H54 (cell line): ENCODE results near the gene TMOD1.
A peak's percentile ranks its signal among the peaks of the same experiment; 100 is the strongest.
"Not testable (repeated sequence)": the region's sequence is repeated elsewhere in the genome, so short reads cannot be mapped to it uniquely, and the experiment has no call there.

Source experiments
- DNase-seq: peaks from one replicate; pipeline ENCODE4 v3.0.0; 2011; ENCODE audit warnings: low spot score, mixed read lengths; ENCODE audit not compliant: insufficient read length
- FAIRE-seq: peaks from 3 replicates; lab custom pipeline; 2011; peaks lifted over from hg19 to GRCh38; lab: Jason Lieb, UNC
- POLR2A ChIP-seq: IDR thresholded peaks from 2 replicates; pipeline ENCODE4 v1.6.1; 2011; ENCODE audit warnings: low read depth, mild to moderate bottlenecking, low read length

Gene TMOD1

DNA sequence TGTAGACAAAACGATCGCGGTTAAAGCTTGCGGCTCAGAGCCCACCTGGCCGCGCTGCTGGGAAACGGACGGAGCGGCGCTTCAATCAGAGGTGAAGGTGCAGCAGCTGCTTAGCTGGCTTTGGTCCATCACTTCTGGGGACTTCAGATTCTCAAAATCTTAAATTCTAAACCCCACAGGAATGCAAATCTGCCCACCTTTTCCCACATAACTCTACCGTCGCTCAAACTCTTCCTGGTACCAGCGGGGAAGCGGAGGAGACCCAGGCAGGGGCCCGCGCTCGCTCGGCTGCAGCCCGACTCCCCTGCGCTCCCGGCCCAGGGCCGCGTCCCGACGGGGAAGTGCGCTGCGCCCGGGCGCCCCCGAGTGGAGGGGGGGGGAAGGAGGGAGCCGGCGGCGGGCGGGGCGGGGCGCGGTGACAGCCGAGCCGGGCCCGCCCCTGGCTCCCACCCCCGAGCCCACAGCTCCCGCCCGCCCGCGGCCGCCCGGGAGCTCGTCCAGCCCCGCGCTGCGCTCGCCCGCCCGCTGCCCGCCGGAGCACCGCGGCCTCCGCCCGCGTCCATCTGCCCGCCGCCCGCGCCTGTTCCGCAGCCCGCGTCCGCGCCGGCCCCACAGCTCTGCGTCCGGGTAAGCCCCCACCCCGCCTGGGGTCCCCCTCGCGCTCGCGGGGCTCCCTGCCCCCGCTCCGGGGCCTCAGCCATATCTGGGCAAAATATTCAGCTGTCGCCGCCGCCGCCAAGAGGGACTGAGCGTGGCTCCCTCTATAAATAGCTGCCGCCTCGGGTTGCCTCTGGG lies at the start of gene TMOD1:
TSS of gene TMOD1 (plus strand) at position 490 of the 795 bp plus-strand sequence. CDS start 22,523 bp downstream, outside the sequence.
- FAIRE-seq (no peak), DNase-seq (peak; percentile 99)
- TF ChIP-seq POLR2A: no peak

DNA sequence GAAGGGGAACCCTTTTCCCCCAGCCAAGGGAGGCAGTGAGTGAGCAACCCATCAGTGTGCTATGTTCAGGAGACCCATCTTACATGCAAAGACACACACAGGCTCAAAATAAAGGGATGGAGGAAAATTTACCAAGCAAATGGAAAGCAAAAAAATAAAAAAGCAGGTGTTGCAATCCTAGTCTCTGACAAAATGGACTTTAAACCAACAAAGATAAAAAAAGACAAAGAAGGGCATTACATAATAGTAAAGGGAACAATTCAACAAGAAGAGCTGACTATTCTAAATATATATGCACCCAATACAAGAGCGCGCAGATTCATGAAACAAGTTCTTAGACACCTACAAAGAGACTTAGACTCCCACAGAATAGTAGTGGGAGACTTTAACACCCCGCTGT lies 47.9 kb upstream of the TMOD1 start:
- DNase-seq, FAIRE-seq: not testable (repeated sequence)

DNA sequence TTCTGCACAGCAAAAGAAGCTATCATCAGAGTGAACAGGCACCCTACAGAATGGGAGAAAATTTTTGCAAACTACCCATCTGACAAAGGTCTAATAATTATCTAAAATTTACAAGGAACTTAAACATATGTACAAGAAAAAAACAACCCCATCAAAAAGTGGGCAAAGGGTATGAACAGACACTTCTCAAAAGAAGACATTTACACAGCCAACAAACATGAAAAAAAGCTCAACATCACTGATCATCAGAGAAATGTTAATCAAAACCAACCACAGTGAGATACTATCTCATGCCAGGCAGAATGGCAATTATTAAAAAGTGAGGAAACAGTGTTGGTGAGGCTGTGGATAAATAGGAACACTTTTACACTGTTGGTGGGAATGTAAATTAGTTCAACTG lies 44.6 kb upstream of the TMOD1 start:
- FAIRE-seq, DNase-seq: not testable (repeated sequence)

DNA sequence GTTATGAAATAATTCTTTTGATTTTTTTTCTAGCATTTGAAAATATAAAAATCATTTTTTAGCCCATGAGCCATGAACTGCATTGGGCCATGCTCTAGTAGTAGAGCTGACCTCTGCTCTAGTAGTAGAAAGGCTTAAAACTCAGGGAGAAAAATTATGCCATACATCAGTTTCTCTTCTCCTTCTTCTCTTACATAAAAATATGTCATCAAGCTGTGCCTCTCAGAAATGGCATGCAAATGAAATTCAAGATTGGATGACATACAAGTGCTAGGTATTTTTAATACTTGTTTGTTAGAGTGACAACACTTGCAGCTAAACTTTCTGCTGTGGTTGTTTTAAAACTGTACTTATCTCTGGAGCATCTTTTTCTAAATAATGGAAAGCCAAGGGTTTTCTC lies 42.1 kb upstream of the TMOD1 start:
- DNase-seq (no peak), FAIRE-seq (peak; percentile 36)
- TF ChIP-seq POLR2A: no peak

DNA sequence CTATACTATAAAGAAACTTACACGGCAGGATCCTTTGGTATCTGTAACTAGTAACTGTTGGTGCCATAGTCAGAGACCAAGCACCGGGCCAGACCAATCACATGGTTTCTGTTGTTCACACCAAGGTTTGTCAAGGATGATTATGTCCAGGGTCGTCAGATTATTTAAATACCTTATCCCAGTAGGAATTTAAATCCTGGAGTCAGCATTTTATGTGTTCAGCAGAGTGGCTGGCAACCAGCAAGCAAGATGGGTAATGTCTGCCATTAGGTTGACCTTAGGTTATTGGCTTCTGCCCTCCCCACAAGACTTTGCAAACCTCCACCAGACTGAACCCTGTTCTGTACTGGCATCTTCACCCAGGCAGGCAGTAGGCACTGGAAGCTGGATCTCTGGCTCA lies 39.3 kb upstream of the TMOD1 start:
- DNase-seq: no peak
- no peak for TF ChIP-seq POLR2A
- no peak for FAIRE-seq

DNA sequence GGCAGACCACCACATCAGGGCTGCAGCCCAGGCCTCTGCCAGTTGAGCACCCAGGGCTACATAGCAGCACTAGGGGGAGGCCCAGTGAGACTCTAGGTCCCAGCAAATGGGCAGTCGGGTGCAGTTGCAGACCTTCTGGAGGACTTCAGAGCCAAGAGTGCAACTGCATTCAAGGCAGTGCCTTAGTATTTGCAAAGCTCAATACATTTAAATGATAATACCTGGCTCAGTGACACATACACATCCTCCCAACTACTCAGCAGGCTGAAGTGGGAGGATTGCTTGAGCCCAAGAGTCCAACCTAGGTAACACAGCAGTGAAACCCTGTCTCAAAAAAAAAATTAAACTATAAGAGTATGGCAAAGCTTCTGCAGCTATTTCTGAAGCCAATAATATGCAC lies 38.6 kb upstream of the TMOD1 start:
- TF ChIP-seq POLR2A: no peak
- no peak for FAIRE-seq
- DNase-seq: no peak

DNA sequence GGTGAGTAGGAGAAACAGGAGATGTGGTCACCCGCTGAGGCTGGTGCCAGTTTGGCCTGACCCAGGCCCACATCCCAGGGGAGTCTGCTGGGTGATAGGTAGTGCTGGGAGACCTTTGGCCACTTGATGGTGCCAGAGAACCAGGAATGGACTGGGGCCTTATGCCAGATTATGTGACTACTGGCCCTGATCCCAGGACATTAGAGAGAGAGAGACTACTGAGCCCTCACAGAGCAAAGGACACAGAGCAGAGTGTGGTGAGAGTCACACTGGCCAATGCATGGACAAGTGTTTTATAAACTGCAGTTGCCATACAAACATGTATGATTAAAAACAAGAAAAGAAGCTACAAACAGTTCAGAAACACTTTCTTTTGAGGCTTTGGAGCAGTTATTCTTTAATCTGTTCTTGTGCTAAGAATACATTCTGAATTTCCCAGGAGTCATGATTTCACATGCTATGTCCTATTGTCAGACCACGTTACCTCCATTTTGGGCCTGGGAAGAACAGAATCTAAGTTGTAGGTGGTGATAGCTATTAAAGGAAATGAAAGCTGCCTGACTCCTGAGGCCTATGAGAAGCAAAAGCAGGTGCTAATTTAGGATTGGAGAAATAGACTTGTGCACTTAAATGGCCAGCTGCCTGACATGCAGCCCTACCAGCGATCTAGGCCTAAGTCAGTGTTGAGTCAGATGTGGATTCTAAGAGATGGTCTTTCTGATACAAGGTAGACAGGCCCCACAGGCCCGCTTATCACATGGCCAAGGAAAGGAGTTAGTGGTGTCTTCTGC lies 32.6 kb upstream of the TMOD1 start:
- DNase-seq: peak; percentile 91
- no peak for TF ChIP-seq POLR2A
- FAIRE-seq: peak; percentile 98

DNA sequence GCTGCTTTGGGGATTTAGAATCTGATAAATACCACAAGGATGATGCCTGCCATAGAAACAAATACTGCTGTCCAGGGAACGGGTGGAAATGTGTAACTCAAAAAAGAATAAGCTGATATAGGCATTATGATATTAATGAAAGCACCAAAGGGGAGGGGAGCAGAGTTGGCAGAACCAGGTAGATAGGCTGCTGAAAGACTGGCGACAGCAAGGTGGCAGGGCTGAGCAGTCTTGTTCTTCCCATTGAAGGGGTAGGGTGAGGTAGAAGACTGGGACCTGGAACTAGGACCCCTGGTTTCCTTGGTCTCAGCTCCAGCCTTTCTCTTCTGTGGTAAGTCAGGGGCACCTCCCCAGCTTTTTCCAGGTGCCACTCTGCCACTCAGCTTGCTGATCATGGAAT lies 31.4 kb upstream of the TMOD1 start:
- DNase-seq (no peak), FAIRE-seq (no peak)
- no peak for TF ChIP-seq POLR2A

DNA sequence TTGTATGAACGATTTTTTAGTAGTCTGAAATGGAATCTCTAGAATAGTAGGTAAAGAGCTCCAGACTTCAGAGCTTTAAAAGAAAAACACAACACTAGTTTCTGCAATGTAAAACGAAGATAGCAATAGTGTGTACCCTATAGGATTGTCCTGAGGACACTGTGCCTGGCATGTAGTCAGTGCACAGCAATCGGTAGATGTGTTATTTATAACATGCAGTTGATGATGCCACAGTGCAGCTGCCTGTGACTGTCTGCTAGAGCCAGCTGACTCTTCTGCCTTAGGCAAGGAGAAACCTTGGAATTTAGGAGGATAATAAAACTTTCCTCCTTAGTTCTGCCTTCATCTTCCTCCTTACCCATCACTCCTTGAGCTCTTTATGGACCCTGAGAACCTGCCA lies 27.7 kb upstream of the TMOD1 start:
- TF ChIP-seq POLR2A: no peak
- DNase-seq (no peak), FAIRE-seq (no peak)

DNA sequence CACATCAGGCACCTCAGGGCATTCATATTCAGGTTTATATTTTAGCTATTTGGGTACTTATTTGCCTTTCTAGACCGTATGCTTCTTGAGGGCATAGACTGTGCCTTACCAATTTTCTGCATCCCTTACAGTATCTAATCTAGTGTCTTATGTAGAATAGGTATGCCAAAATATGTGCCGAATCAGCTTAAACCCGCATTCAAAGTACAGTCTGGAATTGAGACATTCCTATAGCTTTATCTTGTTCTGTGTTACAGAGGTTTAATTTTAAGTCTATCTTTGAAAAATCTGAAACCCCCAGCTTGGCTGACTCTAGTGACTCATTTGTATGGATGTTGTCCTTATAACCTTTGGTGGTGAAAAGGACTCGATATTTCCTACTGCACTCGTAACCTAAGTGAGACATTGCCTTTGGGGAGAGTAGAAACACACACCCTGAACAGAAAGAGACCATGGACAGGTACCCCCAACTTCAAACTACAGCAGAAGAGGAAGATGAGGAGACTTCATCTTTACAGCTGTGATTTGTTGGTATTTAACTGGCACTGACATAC lies 27.0 kb upstream of the TMOD1 start:
- no peak for FAIRE-seq
- no peak for DNase-seq
- no peak for TF ChIP-seq POLR2A

DNA sequence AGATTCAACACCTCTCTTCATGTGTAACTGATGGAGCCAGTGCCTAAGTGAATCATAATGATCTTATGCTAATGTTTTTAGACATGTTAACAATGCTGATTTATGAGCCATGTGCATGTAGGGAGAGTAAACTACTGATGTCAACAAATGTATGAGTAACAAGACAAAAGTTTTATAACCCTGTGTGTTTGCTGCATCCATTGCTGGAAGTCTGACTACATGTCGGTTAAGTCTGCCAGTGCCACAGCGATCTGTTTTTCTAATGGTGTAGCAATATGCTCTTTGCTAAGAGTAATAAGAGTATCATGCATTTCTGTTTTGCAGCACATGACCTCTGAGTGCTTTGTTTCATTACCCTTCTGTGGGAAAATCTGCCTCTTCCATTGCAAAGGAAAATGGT lies 26.4 kb upstream of the TMOD1 start:
- no peak for TF ChIP-seq POLR2A
- DNase-seq (no peak), FAIRE-seq (peak; percentile 99)

DNA sequence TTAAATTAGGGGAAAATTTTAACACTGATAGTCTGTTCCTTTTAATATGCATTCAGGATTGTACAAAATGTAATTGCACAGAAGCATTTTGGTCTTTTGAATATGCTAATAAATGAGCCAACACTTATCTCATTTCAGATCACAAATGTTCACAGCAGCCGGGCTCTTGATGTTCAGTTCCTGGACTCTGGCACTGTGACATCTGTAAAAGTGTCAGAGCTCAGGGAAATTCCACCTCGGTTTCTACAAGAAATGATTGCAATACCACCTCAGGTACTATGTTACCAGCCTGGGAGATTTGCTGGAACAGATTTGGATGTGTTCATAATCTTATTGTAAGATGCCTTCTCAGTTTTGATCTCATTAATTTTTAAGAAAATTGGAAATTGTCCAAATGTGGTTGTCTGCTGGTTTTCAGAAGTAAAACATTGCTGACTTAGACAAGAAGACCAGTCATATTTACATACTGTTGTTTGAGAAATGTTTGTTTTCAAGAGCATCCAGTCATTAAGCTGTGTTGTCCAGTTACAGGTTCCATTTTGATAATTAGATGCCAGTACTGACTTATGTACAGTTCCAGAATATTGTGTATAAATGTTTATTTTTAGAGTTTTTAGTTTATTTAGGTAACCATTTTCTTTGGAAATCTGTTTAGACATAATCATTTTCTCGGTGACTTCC lies 23.0 kb upstream of the TMOD1 start:
- peak; percentile 92 for FAIRE-seq
- TF ChIP-seq POLR2A: no peak
- DNase-seq: no peak

DNA sequence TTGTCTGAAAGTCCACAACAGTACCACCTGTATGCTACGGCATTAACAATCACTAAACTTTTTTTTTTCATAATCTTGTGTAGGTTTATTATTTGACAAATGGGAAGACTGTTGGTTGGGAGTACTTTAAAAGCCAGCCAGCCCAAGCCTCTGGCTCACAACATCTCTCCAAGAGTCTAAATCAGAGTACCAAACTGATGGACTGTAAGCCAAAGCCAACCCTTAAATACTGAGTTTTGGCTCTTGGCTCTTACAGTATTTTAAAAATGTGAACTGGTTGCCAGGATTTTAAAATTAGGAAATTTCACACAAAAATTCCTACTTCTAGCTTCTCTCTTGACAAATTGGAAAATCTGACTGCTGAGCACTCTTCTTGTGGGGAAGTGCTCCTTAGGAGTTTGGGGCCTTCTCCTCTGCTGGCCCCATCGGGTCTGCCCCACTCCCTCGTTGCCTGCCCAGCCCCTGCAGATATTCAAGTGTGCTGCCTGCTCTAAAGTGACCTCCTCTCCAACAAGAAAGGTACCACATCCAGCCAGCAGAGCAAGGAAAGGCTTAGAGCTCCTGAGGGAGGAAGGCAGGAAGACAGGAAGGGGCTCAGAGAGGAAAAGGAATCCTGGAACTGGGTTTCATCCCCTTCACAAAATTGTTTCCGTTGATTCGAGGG lies 21.8 kb upstream of the TMOD1 start:
- FAIRE-seq: no peak
- TF ChIP-seq POLR2A: no peak

More for the DNA sequence above, 21.8 kb upstream of the TMOD1 start:
- no peak for DNase-seq
